ENCODE results near the gene HOXB3. TPM values are rescaled to one million over a fixed set of nuclear protein-coding genes. Genes with fewer than 3 reads are reported as not detected.

HOXB3 gene
- total RNA-seq, 6 donors from 2014 or later = 2.9 to 12.6 (median 7.9) TPM

GRCh38 chr17:48545539-48545938, 44.5 kb downstream of the HOXB3 start:
- no peak for ATAC-seq (ENCODE audit: low FRiP score in 2 of 2)
- no peaks in the 10 kb centered on the region for H3K36me3 ChIP-seq
- no peak overlapping the region for H3K4me3 ChIP-seq
- H3K4me1 ChIP-seq = peaks cover 14 to 32% (median 19%) of the 10 kb centered on the region in 4 donors
- H3K27ac ChIP-seq = peak overlapping the region; percentile 81 to 90 (median 88)
- 75 to 100% methylated on average over 1 of the region's 1 CpG for WGBS, 2 donors
- TF ChIP-seq POLR2A (IDR thresholded peaks at IDR 0.05) (no peak), POLR2AphosphoS5 (IDR thresholded peaks at IDR 0.05) (no peak), EP300 (IDR thresholded peaks at IDR 0.05) (no peak), CTCF (IDR thresholded peaks at IDR 0.05) (no peak)
- no peaks in the 10 kb centered on the region for H3K9me3 ChIP-seq
- no peak for DNase-seq
- H3K27me3 ChIP-seq = peaks cover 0 to 44% (median 24%) of the 10 kb centered on the region in 4 donors

GRCh38 chr17:48545022-48545375, 45.0 kb downstream of the HOXB3 start, which contains the start of gene HOXB2:
HOXB2 (minus strand) TSS chr17:48545109; CDS start chr17:48544911, 198 bp downstream.
- DNase-seq (no peak), ATAC-seq (ENCODE audit: low FRiP score in 2 of 2) (no peak)
- 25 to 30% methylated on average over 12 of the region's 12 CpGs for WGBS, 2 donors
- peaks cover 12 to 29% (median 18%) of the 10 kb centered on the region in 4 donors for H3K4me1 ChIP-seq
- H3K36me3 ChIP-seq = no peaks in the 10 kb centered on the region
- no peaks in the 10 kb centered on the region for H3K9me3 ChIP-seq
- peak within 1 kb of the TSS in 3 of 4 donors; percentile 42 to 60 (median 53) for H3K4me3 ChIP-seq
- no peak for TF ChIP-seq CTCF (IDR thresholded peaks at IDR 0.05)
- no peak for TF ChIP-seq EP300 (IDR thresholded peaks at IDR 0.05)
- TF ChIP-seq POLR2A (IDR thresholded peaks at IDR 0.05) = no peak
- TF ChIP-seq POLR2AphosphoS5 (IDR thresholded peaks at IDR 0.05) = no peak
- H3K27ac ChIP-seq = peak within 1 kb of the TSS; percentile 81 to 90 (median 88)
- peaks cover 0 to 41% (median 22%) of the 10 kb centered on the region in 4 donors for H3K27me3 ChIP-seq

- H3K27me3 ChIP-seq = peaks cover 0 to 41% (median 22%) of the 10 kb centered on the region in 4 donors
- peak overlapping the region; percentile 81 to 90 (median 88) for H3K27ac ChIP-seq
- TF ChIP-seq POLR2A (IDR thresholded peaks at IDR 0.05) = peak in 1 of 4 donors; percentile 29
- no peak for TF ChIP-seq CTCF (IDR thresholded peaks at IDR 0.05)
- peak in 1 of 2 donors; percentile 37 for TF ChIP-seq POLR2AphosphoS5 (IDR thresholded peaks at IDR 0.05)
- no peak for TF ChIP-seq EP300 (IDR thresholded peaks at IDR 0.05)
- DNase-seq = peak in 1 of 2 donors; percentile 94
- ATAC-seq (ENCODE audit: low FRiP score in 2 of 2) = peak; percentile 41 to 85
- no peaks in the 10 kb centered on the region for H3K36me3 ChIP-seq
- H3K4me1 ChIP-seq = peaks cover 12 to 29% (median 18%) of the 10 kb centered on the region in 4 donors
- 4 to 10% methylated on average over 31 to 36 of the region's 38 CpGs for WGBS, 2 donors
- peak overlapping the region in 3 of 4 donors; percentile 42 to 60 (median 53) for H3K4me3 ChIP-seq
- H3K9me3 ChIP-seq = no peaks in the 10 kb centered on the region
Observed at GRCh38 chr17:48544349-48545021, 45.6 kb downstream of the HOXB3 start.

- WGBS, 2 donors = 6% methylated on average over 10 to 14 of the region's 20 CpGs
- peak in 1 of 2 donors; percentile 15 for ATAC-seq (ENCODE audit: low FRiP score in 2 of 2)
- H3K27me3 ChIP-seq = peaks cover 0 to 41% (median 22%) of the 10 kb centered on the region in 4 donors
Observed at GRCh38 chr17:48543854-48544348, 46.1 kb downstream of the HOXB3 start.

More at GRCh38 chr17:48543854-48544348, 46.1 kb downstream of the HOXB3 start:
- Histone ChIP-seq H3K36me3 (no peaks in the 10 kb centered on the region), H3K4me3 (peak overlapping the region; percentile 42 to 60 (median 51)), H3K9me3 (no peaks in the 10 kb centered on the region), H3K4me1 (peaks cover 12 to 29% (median 18%) of the 10 kb centered on the region in 4 donors), H3K27ac (peak overlapping the region; percentile 81 to 90 (median 88))
- DNase-seq = peak in 1 of 2 donors; percentile 82
- TF ChIP-seq CTCF (IDR thresholded peaks at IDR 0.05) = no peak
- TF ChIP-seq POLR2AphosphoS5 (IDR thresholded peaks at IDR 0.05) = no peak
- no peak for TF ChIP-seq POLR2A (IDR thresholded peaks at IDR 0.05)
- no peak for TF ChIP-seq EP300 (IDR thresholded peaks at IDR 0.05)

All from upper lobe of left lung (tissue), 6 donors.